HG03457 (cell line): ENCODE data around the gene TOR1AIP2.
"Not testable (repeated sequence)": the region's sequence is repeated elsewhere in the genome, so short reads cannot be mapped to it uniquely, and the experiment has no call there.

Source experiments
- ATAC-seq: cut with Tn5 transposase; IDR thresholded peaks from one replicate; pipeline ENCODE4 v1.9.1; 2021; ENCODE audit warnings: moderate number of reproducible peaks; ENCODE audit not compliant: unreplicated experiment

The TOR1AIP2 gene

GRCh38 chr1:179876300-179876715, 1.3 kb downstream of the TOR1AIP2 start:
- ATAC-seq = no peak

GRCh38 chr1:179875596-179876299, 1.9 kb downstream of the TOR1AIP2 start:
- ATAC-seq = no peak

GRCh38 chr1:179873438-179873851, 4.2 kb downstream of the TOR1AIP2 start:
- ATAC-seq = no peak

DNA sequence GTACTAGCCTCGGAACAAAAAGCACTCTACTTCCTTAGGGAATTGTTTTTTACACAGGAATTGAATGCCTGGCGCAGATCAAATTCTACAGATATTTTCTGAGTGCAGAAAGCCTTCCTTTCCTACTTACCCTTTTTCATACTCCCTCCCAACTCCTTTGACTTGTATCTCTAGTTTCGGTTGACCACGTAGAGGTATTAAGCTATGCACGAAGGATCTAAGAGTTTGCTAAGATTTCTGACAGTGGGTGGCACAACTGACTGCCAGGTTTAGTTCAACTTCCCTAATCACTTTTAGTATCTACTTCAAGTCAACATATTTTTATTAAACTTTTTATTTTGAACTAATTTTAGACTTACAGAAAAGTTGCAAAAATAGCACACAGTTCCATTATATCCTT, 5.0 kb downstream of the TOR1AIP2 start:
- ATAC-seq = no peak

DNA sequence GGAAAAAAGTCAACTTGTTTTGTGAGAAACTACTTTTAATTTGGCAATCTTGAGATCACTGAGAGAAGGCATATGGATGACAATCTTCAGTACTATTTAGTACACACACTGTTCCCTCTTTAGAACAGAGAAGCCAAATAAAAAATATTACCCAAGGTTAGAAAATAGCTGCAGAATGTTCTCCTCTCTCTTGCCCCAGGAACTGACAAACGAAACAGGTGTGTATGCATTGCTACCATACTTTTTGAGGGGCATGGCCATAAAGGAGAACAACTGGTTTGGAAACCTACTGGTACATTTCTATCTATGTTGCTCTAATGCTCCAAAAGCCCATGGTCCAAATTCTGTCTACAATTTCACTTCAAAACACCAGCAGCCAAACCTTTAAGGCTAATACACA, 5.7 kb downstream of the TOR1AIP2 start:
- ATAC-seq = no peak

GRCh38 chr1:179870870-179871269, 6.7 kb downstream of the TOR1AIP2 start:
- no peak for ATAC-seq

- ATAC-seq = no peak
Observed at GRCh38 chr1:179867493-179868330, 9.9 kb downstream of the TOR1AIP2 start.

DNA sequence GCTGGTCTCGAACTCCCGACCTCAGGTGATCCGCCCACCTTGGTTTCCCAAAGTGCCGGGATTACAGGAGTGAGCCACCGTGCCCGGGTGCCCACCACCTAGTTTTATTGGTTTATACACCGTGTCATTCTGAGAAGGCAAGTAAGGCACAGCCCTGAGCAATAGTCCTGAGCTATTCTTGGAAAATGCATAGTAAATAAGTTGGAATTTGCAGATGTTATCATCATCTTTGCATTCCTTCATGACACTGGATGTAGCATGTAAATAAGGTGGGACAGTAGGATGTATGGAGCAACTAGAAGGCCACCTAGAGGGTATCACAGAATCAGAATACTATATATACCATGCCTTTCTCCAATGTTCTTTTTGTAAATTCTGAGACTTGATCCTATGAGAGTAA, 11.0 kb downstream of the TOR1AIP2 start:
- ATAC-seq = no peak

DNA sequence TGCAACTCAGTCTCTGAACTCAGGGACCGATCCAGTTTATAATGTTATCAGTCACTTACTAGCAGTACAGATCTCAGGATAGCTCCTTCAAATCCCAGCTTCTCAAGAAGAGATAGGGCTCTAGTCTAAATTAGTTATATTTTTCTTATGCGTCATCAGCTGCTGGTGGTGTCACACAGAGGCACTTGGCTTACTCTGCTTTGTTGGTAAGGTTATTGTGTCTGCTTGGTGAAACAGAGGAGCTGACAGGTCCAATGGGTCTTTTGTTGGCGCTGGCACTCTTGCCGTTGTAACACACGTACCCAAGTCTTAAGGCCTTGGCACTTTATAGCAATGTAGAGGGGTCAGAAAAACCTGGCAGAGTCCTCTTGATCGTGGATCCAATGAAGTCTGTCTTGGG, 12.2 kb downstream of the TOR1AIP2 start:
- ATAC-seq = no peak

- ATAC-seq = no peak
Observed at GRCh38 chr1:179860652-179861051, 17.0 kb downstream of the TOR1AIP2 start.

DNA sequence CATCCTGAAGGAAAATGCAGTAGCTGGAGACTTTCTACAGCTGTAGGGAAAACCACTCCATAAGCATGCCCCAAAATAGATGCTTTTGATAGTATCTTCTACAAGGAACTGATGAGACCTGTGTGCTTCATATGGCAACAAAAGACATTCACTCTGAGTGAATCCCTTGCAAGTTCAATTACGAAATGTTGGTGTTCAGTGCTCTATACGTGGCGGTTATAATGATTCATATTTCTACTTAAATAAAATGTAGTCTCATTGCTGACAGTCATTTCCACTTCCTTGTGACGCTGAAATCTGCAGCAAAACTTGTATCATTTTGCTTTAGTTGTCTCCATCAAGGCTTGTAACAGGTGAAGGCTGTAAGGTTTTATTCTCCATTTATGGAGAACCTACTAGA, 20.6 kb downstream of the TOR1AIP2 start:
- ATAC-seq = no peak

- no peak for ATAC-seq
Observed at GRCh38 chr1:179856296-179856695, 21.3 kb downstream of the TOR1AIP2 start.

- not testable (repeated sequence) for ATAC-seq
Observed at GRCh38 chr1:179855831-179856230, 21.8 kb downstream of the TOR1AIP2 start.

DNA sequence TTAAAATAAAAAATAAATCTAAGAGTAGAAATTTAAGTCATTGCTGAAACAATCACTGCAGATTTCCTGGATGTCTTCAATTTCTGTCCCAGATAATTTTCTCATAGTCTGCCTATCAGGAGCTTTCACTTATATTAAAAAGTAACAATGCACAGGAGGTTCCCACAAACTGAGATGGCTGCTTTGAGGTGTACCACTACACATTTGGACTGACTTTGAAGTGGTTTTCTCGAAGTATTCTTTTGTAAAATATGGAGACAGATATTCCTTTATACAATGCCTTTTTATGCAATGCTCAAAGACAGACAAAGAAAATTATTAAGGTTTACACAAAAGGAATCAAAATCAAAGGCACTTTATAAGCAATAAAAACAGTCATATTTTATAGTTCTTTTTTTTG, 24.5 kb downstream of the TOR1AIP2 start:
- no peak for ATAC-seq

- ATAC-seq = no peak
Observed at GRCh38 chr1:179848233-179848632, 29.4 kb downstream of the TOR1AIP2 start.

DNA sequence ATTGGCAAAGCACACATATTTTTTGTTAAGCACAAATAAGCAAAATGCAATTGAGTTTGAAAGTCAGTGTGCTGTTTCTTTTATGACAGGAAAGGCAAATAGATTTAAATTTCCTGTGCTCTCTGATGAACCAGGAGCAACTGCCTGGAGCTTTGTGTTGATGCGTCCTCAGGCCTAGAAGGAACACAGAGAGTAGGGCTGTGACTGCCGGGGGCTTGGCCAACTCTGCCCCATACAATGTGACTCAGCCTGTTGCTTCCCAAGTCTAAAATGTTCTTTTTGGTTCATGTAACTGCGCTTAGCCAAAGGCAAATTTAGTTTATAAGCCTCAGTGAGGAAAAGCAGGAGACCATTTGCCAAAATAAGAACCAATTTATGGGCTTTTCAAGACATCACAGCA, 37.5 kb downstream of the TOR1AIP2 start:
- no peak for ATAC-seq

DNA sequence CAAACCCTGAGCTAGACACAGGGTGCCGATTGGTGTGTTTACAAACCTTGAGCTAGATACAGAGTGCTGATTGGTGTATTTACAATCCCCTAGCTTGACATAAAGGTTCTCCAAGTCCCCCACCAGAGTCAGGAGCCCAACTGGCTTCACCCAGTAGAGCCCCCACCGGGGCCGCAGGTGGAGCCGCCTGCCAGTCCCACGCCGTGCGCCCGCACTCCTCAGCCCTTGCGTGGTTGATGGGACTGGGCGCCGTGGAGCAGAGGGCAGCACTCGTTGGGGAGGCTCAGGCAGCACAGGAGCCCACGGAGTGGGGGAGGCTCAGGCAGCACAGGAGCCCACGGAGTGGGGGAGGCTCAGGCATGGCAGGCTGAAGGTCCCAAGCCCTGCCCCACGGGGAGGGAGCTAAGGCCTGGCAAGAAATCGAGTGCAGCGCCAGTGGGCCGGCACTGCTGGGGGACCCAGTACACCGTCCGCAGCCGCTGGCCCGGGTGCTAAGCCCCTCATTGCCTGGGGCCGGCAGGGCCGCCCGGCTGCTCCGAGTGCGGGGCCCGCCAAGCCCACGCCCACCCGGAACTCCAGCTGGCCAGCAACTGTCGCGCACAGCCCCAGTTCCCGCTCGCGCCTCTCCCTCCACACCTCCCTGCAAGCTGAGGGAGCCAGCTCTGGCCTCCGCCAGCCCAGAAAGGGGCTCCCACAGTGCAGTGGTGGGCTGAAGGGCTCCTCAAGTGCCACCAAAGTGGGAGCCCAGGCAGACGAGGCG, 40.7 kb downstream of the TOR1AIP2 start:
- ATAC-seq = not testable (repeated sequence)

- ATAC-seq = no peak
Observed at GRCh38 chr1:179831852-179832699, 45.5 kb downstream of the TOR1AIP2 start.

DNA sequence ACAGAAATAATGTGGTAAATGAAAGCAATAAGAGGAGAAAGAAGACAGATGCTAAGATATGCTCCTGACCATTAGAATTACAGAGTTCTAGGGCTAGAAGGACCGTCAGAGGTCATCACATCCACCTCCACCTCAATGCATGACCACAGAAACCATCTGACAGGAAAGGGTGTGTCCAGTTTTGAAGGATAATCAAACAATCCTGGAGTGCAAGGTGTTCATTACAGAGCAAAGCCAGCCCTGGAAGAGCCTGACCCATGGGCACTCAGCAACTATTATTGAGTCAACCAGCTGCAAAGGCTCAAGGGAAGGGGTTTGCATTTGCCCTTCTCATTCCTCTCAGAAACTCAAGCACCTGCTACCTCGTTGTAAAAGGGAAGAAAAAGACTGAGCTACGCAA, 46.4 kb downstream of the TOR1AIP2 start:
- no peak for ATAC-seq

GRCh38 chr1:179828554-179829110, 49.0 kb downstream of the TOR1AIP2 start:
- no peak for ATAC-seq
